Right lobe of liver (tissue), 6 donors: ENCODE measurements around the gene MARK4. TPM values are rescaled to one million over a fixed set of nuclear protein-coding genes. Genes with fewer than 3 reads are reported as not detected.
A peak's percentile ranks its signal among the peaks of the same experiment; 100 is the strongest.

Source experiments
- ATAC-seq, 4 donors: fragments of 200-7000 bp; cut with Tn5 transposase; one replicate each; pipeline ENCODE4 v1.9.1; 2020; ENCODE audit warnings: mild to moderate bottlenecking in 4 of 4, moderate library complexity in 4 of 4
- DNase-seq, 3 donors: peaks; one replicate each; pipeline ENCODE4 v3.0.0-alpha.2; 2020
- H3K27ac ChIP-seq, 3 donors: fragments of 200-600 bp; one replicate each; pipeline ENCODE4 v1.8.0; 2022
- H3K27me3 ChIP-seq, 2 donors: fragments of 200-600 bp; one replicate each; pipeline ENCODE4 v1.8.0; 2022
- H3K36me3 ChIP-seq, 4 donors: fragments of 200-600 bp; sonication (generic) in 1 of 4; one replicate each; pipeline versions ENCODE4 v1.5.1 to v1.8.0; 2017 to 2022; ENCODE audit warnings: control low read depth in 1 of 4
- H3K4me1 ChIP-seq, 4 donors: fragments of 200-600 bp; sonication (generic) in 1 of 4; one replicate each; pipeline versions ENCODE4 v1.5.1 to v1.8.0; 2017 to 2022; ENCODE audit warnings: control low read depth in 1 of 4
- H3K4me3 ChIP-seq, 3 donors: fragments of 200-600 bp; one replicate each; pipeline ENCODE4 v1.8.0; 2022
- H3K9me3 ChIP-seq, 4 donors: fragments of 200-600 bp; sonication (generic) in 1 of 4; one replicate each; pipeline versions ENCODE4 v1.5.1 to v1.8.0; 2017 to 2022; ENCODE audit warnings: control low read depth in 1 of 4
- CTCF ChIP-seq, 4 donors: fragments of 200-600 bp in 3 of 4; fragments of 450-650 bp in 1 of 4; IDR thresholded peaks; one replicate each; pipeline versions ENCODE4 v1.5.1 to v1.8.0; 2016 to 2022; ENCODE audit warnings: antibody characterized with exemption in 4 of 4, mild to moderate bottlenecking in 2 of 4
- POLR2A ChIP-seq: fragments of 450-650 bp; IDR thresholded peaks from one replicate; pipeline ENCODE4 v1.6.1; 2017; ENCODE audit warnings: antibody characterized with exemption, mild to moderate bottlenecking
- WGBS: methylation state at CpG from one replicate; pipeline ENCODE4 v1.1.6; 2018; ENCODE audit warnings: low coverage, low lambda C conversion rate; ENCODE audit not compliant: insufficient coverage; ENCODE audit errors: missing lambda C conversion rate; 5-methylcytosine and 5-hydroxymethylcytosine counted together
- intact Hi-C, 2 donors: fragments of 100-400 bp; cut with DNase I; formaldehyde crosslinking; loops; one replicate each; pipeline versions ENCODE4 v1.11.2 to v1.14.1; 2022
- total RNA-seq, 6 experiments: library from RNA; depleted of rRNA in 2 of 6; stranded (reverse); fragments of >200 nt in 2 of 6; fragmentation: NEBNext Ultra II Directional in 3 of 6; extraction: Animal tissue kit (Norgen Biotek cat#: 25700) in 3 of 6; gene quantifications; one replicate each; pipeline versions ENCODE4 v1.1.0 to v1.2.4, GENCODE V29; 2016 to 2023
- donor health status: DM: no; HTN: yes; CAD: no.
- donor health status: DM: no; HTN: no; CAD: no.
- donor health status: DM: no; HTN: no; CAD: no.
- donor health status: DM: no; HTN: yes; CAD: no.
- donor health status: DM: no; HTN: yes; CAD: no.

MARK4 gene
- total RNA-seq, 6 experiments from 2014 or later, result 14.2 to 23.5 (median 17.5) TPM

GRCh38 chr19:45279587-45280192, 28.6 kb downstream of the MARK4 start:
- Histone ChIP-seq H3K27me3 (no peaks in the 10 kb centered on the region), H3K4me3 (no peak overlapping the region), H3K27ac (peak overlapping the region; percentile 72 to 85 (median 80)), H3K36me3 (peaks cover 0 to 4% (median 0%) of the 10 kb centered on the region in 4 donors), H3K9me3 (no peaks in the 10 kb centered on the region), H3K4me1 (peaks cover 0 to 24% (median 11%) of the 10 kb centered on the region in 4 donors)
- TF ChIP-seq CTCF (IDR thresholded peaks at IDR 0.05) (no peak), POLR2A (peak; percentile 52)
- ATAC-seq, result peak; percentile 83 to 88 (median 87)
- 22% methylated on average over 3 of the region's 3 CpGs for WGBS
- intact Hi-C loops, result no loop called here
- DNase-seq, result peak; percentile 72 to 92 (median 77)

DNA sequence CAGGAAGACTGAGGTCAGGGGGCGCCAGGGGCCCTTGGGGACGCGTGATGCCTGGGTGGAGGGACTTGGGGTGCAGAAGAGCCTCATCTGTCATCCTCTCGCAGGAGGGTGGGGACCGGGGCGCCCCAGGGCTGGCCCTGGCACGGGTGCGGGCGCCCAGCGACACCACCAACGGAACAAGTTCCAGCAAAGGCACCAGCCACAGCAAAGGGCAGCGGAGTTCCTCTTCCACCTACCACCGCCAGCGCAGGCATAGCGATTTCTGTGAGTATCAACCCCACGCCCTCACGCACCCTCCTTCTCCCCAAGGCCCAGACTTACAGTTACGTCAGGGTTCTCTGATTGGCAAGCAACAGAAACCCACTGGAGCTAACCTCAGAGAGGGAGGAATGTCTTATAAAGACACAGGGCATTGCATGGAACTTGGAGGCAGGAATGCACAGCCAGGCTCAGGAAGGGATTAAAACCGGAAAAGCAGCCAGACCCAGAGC, 29.4 kb downstream of the MARK4 start:
- Histone ChIP-seq H3K27me3 (no peaks in the 10 kb centered on the region), H3K9me3 (no peaks in the 10 kb centered on the region), H3K4me3 (no peak overlapping the region), H3K36me3 (peaks cover 0 to 4% (median 0%) of the 10 kb centered on the region in 4 donors), H3K27ac (peak overlapping the region; percentile 72 to 85 (median 80)), H3K4me1 (peaks cover 0 to 23% (median 11%) of the 10 kb centered on the region in 4 donors)
- 27% methylated on average over 2 of the region's 19 CpGs for WGBS
- no peak for TF ChIP-seq CTCF (IDR thresholded peaks at IDR 0.05)
- TF ChIP-seq POLR2A, result peak; percentile 9
- no peak for DNase-seq
- peak; percentile 19 to 61 (median 44) for ATAC-seq
- intact Hi-C loops, result no loop called here

- 62% methylated on average over 7 of the region's 7 CpGs for WGBS
- Histone ChIP-seq H3K27me3 (no peaks in the 10 kb centered on the region), H3K4me3 (no peak overlapping the region), H3K9me3 (no peaks in the 10 kb centered on the region), H3K4me1 (peaks cover 0 to 31% (median 15%) of the 10 kb centered on the region in 4 donors), H3K27ac (peak overlapping the region in 1 of 3 donors; percentile 62), H3K36me3 (peaks cover 0 to 3% (median 0%) of the 10 kb centered on the region in 4 donors)
- TF ChIP-seq POLR2A (no peak), CTCF (IDR thresholded peaks at IDR 0.05) (no peak)
- intact Hi-C loops, result no loop called here
- ATAC-seq (no peak), DNase-seq (no peak)
Observed at GRCh38 chr19:45283443-45284033, 32.5 kb downstream of the MARK4 start.

DNA sequence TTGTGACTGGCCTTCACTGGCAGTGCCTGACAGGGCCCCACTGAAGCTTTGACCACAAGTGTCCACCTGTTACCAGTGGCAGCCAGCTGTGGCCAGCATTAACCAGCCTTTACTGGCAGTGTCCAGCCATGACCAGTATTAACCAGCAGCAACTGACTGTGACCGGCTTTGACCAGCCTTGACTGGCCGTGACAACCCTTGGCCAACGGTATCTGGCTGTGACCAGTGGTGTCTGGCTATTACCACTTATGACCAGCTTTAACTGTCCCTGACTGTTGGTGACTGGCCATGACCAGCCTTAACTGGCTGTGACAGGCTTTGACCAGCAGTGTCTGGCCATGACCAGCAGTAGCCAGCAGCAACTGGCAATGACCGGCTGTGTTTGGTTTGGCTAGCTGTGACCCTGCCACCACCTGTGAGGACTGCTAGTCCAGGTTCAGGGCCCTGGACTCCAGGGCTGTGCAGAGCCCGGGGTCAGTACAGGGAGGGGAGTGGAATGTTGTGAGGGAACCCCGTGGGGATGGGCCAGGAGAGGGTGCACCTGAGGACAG, 39.4 kb downstream of the MARK4 start:
- 31% methylated on average over 3 of the region's 6 CpGs for WGBS
- H3K9me3 ChIP-seq, result no peaks in the 10 kb centered on the region
- no peaks in the 10 kb centered on the region for H3K36me3 ChIP-seq
- H3K27ac ChIP-seq, result peak overlapping the region; percentile 88 to 99 (median 98)
- no peaks in the 10 kb centered on the region for H3K27me3 ChIP-seq
- H3K4me3 ChIP-seq, result no peak overlapping the region
- intact Hi-C loops, result no loop called here
- ATAC-seq (peak; percentile 68 to 88 (median 80)), DNase-seq (peak; percentile 75 to 94 (median 93))
- no peak for TF ChIP-seq POLR2A
- no peak for TF ChIP-seq CTCF (IDR thresholded peaks at IDR 0.05)
- H3K4me1 ChIP-seq, result peaks cover 0 to 69% (median 33%) of the 10 kb centered on the region in 4 donors
